NT2/D1 (cell line): ENCODE results near the gene ARAP3.

Experiments used
- YY1 ChIP-seq: IDR thresholded peaks from 2 replicates; pipeline ENCODE4 v1.6.1; 2011; ENCODE audit not compliant: insufficient read length, insufficient read depth
- ZNF274 ChIP-seq: IDR thresholded peaks from 2 replicates; pipeline ENCODE4 v1.6.1; 2011; ENCODE audit warnings: mild to moderate bottlenecking, low read depth, low read length

DNA sequence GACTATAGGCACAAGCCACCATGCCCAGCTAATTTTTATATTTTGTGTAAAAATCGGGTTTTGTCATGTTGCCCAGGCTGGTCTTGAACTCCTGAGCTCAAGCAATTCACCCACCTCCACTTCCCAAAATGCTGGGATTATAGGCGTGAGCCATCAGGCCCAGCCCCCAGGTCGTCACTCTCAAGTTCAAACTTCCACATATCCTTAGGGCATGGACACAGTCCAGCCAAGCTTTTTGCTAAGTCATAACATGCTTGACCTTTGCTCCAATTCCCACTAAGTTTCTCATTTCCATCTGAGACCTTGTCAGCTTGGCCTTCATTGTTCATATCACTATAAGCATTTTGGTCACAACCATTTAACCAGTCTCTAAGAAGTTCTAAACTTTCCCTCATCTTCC is 43.9 kb upstream of the ARAP3 start:
- TF ChIP-seq ZNF274 (no peak), YY1 (no peak)
